Measurements from ENCODE around the gene PRCD. TPM values are rescaled to one million over a fixed set of nuclear protein-coding genes. Genes with fewer than 3 reads are reported as not detected.

The PRCD gene, protein sequence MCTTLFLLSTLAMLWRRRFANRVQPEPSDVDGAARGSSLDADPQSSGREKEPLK
- 1.2 and 2.2 TPM in 2 replicates for total RNA-seq

DNA sequence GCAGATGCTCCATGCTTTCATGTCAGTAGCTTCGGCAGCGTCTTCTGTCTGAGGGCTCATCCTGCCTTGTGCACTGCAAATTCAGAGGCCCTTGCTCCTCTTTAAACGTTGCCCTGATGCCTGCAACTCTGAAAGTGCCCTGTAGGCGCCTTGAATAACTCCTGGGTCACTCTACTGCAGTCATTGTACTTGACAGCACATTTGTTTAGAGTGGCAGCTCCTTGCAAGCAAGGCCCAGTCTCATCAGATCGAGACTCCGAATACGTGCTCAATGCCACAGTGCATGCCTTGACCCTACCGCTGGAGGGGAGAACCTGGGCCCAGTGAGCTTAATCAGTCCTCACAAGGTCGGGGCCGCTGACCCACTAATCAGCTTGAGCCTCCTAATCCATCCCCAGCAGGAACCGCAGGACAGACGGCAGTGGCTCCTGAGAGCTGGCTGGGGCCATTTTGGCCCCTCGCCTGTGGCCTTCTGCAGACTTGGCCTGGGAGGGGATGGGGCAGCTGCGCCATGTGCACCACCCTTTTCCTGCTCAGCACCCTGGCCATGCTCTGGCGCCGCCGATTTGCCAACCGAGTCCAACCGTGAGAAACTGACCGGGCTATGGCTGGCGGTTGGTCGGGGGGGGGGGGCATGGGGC is at the start of gene PRCD:
Gene PRCD (plus strand): TSS at position 414 of the 641 bp plus-strand sequence. CDS start 98 bp downstream, at position 512.

DNA sequence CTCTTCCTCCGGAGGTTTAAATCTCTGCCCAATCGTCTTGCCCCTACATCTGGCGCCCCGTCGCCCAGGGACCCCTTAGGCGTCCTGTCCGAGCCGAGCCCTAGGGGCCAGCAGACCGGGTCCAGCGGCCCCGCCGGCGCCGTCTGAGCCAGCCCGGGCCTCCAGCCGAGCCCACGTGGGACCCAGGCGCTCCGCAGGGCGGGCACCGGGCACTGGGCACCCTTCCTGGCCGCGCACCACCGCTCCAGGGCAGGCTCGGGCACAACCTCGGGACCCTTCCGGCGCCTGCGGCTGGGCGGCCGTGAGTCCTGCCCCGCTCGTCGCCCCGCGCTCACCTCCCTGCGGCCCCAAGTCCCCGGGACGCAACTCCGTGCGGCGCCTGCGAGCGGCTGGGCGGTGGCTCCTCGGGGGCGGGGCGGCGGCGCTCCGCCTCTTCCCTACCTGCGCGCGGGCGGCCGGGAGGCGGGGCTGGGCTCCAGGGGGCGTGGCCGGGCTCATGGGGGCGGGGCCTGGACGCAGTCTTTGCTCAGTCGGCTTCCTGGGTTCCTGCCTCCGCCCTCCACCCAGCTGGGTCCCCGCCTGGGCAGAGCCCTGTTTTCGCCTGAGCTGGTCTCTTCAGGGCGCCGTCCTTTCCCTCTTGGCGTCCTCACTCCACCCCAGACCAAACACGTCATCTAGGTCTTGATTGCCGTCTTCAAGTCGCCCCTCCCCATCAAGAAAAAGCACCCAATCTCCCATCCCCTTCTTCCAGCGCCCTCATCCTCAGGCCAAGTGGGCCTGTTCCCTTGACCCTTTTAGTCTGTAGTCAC is 38.6 kb upstream of the PRCD start, which contains the start of gene RHBDF2:
Gene RHBDF2 (minus strand): TSS at position 406 of the 809 bp plus-strand sequence. CDS start 19,899 bp downstream, outside the sequence.

DNA sequence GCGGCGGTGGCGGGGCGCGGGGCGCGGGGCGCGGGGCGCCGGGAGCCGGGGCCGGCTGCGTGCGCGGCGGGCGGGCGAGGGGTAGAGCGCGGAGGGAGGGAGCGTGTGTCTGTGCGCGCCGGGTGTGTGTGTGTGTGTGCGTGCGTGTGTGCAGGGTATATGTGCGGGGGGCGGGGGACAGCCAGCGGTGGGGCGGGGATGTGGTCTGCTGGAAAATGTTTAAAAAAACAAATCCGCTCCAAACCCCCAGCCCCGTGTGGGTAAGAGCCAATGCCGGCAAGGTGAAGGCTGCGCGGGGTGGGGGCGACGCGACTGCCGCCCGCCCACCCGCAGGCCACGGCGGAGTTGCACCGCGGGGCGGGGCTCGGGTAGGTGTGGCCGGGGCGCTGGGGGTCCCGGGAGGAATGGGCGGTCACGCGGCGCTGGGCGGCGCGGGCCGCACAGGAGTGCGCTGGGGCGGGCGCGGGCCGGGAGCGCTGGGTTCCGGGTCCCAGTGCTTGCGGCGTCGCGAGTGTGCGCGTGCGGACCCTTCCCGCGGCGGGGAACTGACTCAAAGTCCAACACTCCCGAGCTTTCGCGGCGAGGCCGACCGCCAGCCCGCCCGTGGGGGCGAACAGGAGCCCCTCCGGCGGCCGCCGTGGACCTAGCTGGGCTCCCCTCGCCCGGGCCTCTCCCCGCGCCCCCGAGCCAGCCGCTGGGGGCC is 2.1 kb upstream of the PRCD start, which contains the start of gene CYGB:
Gene CYGB (minus strand): TSS at position 132 of the 703 bp plus-strand sequence. CDS start 167 bp downstream, outside the sequence.

DNA sequence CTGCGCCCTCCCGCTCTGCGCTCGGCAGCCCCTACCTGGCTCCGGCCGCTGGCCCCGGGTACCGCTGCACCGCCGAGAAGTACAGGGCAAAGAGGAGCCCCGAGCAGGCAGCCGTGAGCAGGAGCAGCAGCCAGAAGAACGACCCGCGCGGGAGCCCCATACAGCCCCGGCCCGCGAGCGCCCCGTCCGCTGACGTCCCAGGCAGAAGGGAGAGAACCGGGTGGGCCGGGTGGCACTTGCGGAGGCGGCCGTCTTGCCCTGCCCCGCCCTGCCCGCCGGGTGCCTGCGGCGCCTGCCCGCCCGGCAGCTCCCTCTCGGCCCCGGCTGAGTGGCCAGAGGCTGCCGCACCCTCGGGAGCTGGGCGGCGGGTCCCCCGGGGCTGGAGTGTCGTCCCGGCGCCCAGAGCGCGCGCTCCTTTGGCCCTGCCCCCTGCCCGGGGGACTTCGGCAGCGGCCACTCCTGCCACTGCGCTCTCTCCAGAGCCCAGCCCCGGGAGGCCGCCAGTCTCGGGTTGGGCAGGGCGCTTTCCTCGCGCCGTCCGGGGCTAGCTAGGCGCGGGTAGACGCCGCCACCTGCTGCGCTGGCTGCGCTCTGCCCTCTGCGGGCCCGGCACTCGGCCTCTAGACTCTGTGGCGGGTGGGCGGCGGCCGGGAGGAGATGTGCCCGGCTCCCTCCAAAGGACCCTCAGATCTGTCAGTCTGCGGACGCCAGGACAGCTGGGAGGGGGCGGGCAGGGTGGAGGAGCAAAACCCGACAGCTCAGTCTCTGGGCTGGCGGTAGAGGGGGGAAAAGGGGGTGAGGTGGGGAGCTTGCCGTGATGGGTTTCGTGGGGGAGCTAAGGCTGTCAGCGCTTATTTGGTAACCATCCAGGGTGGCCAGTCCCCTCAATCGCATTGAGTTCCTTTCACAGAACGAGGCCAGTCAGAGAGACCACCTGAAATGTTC is 46.1 kb downstream of the PRCD start, which contains the start of gene ST6GALNAC2:
Gene ST6GALNAC2 (minus strand): TSS at position 212 of the 945 bp plus-strand sequence. CDS start 52 bp downstream, at position 160.

Other genes starting within 250 kb of the PRCD start
- gene QRICH2, start 231.8 kb upstream of the PRCD start, total RNA-seq = 0.59 and 0.84 TPM in 2 replicates
- gene PRPSAP1, start 186.1 kb upstream of the PRCD start, total RNA-seq = 16.1 and 18.6 TPM in 2 replicates
- gene SPHK1, start 155.4 kb upstream of the PRCD start, total RNA-seq = 13.1 and 14.6 TPM in 2 replicates
- gene UBE2O, start 86.9 kb upstream of the PRCD start, total RNA-seq = 9.9 and 13.1 TPM in 2 replicates
- not detected in 2 replicates for gene AANAT, start 72.4 kb upstream of the PRCD start, total RNA-seq
- gene RHBDF2, start 38.6 kb upstream of the PRCD start, total RNA-seq = 12.1 and 12.8 TPM in 2 replicates
- gene CYGB, start 2.3 kb upstream of the PRCD start, total RNA-seq = 15.8 and 16.1 TPM in 2 replicates
- gene ST6GALNAC2, start 45.8 kb downstream of the PRCD start, total RNA-seq = 0.67 and 1.8 TPM in 2 replicates
- gene ST6GALNAC1, start 103.7 kb downstream of the PRCD start, total RNA-seq = not detected in 2 replicates
- gene MXRA7, start 170.9 kb downstream of the PRCD start, total RNA-seq = 111 and 131 TPM in 2 replicates
- gene JMJD6, start 186.6 kb downstream of the PRCD start, total RNA-seq = 18.8 and 23.3 TPM in 2 replicates
- 35.0 and 35.7 TPM in 2 replicates for gene METTL23, start 186.8 kb downstream of the PRCD start, total RNA-seq
- 284 and 285 TPM in 2 replicates for gene SRSF2, start 197.3 kb downstream of the PRCD start, total RNA-seq
- gene MFSD11, start 198.1 kb downstream of the PRCD start, total RNA-seq = 13.1 and 17.8 TPM in 2 replicates

All from bronchus fibroblast of lung (primary cell).